22Rv1 (cell line): Measurements from ENCODE around the gene SLIT3.

Experiments used
- CTCF ChIP-seq: fragments of 450-650 bp; IDR thresholded peaks from 2 replicates; pipeline ENCODE4 v1.5.1; 2017; ENCODE audit warnings: mild to moderate bottlenecking
- ZFX ChIP-seq: fragments of 450-650 bp; IDR thresholded peaks from 2 replicates; pipeline ENCODE4 v1.6.1; 2017; ENCODE audit warnings: antibody characterized with exemption, borderline replicate concordance

GRCh38 chr5:168844922-168845296, 456.0 kb downstream of the SLIT3 start:
- no peak for TF ChIP-seq CTCF
- no peak for TF ChIP-seq ZFX
